C4-2B (cell line): Measurements from ENCODE around the gene TBC1D22A.

Experiments used
- H3K27ac ChIP-seq: fragments of 450-650 bp; 2 replicates; pipeline ENCODE4 v1.5.1; 2017
- ZFX ChIP-seq: fragments of 450-650 bp; IDR thresholded peaks from 2 replicates; pipeline ENCODE4 v1.6.1; 2017
- TF ChIP-seq, protein P1 (sequence below): fragments of 450-650 bp; conservative IDR thresholded peaks from 2 replicates; pipeline ENCODE4 v1.5.1; 2017; ENCODE audit warnings: mild to moderate bottlenecking

Gene TBC1D22A

DNA sequence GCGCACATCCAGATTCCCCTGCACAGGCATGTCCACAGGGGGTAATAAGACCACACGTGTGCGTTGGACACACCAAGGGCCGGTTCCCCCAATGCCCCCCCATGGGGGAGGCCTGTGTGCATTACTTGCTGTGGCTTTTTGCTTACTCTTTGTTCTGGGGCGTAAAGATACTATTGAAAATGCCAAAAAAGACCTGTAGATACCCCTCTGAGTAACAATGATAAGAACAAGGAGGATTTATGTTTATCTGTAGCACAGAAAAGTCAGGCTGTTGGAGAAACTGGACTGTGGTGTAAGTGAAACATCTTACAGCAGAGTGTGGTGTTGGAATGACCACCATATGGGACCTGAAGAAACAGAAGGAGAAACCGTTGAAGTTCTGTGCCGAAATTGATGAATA is 103.2 kb downstream of the TBC1D22A start:
- H3K27ac ChIP-seq: no peak overlapping the region
- TF ChIP-seq, protein P1, sequence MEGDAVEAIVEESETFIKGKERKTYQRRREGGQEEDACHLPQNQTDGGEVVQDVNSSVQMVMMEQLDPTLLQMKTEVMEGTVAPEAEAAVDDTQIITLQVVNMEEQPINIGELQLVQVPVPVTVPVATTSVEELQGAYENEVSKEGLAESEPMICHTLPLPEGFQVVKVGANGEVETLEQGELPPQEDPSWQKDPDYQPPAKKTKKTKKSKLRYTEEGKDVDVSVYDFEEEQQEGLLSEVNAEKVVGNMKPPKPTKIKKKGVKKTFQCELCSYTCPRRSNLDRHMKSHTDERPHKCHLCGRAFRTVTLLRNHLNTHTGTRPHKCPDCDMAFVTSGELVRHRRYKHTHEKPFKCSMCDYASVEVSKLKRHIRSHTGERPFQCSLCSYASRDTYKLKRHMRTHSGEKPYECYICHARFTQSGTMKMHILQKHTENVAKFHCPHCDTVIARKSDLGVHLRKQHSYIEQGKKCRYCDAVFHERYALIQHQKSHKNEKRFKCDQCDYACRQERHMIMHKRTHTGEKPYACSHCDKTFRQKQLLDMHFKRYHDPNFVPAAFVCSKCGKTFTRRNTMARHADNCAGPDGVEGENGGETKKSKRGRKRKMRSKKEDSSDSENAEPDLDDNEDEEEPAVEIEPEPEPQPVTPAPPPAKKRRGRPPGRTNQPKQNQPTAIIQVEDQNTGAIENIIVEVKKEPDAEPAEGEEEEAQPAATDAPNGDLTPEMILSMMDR: no peak
- no peak for TF ChIP-seq ZFX

DNA sequence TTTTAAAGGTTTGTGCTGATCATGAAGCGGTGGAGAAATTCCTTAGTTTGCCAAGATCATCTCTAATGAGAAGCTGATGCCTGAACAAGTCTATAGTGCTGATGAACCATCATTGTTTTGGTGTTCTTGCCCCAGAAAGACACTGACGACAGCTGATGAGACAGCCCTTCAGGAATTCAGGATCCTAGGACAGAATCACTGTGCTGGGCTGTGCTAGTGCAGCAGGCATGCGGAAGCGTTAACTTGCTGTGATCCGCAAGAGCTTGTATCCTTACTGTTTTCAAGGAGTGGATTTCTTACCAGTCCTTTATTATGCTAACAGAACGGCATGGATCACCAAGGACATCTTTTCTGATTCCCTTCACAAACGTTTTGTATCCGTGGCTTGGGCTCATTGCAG is 104.1 kb downstream of the TBC1D22A start:
- TF ChIP-seq ZFX: no peak
- no peak overlapping the region for H3K27ac ChIP-seq

DNA sequence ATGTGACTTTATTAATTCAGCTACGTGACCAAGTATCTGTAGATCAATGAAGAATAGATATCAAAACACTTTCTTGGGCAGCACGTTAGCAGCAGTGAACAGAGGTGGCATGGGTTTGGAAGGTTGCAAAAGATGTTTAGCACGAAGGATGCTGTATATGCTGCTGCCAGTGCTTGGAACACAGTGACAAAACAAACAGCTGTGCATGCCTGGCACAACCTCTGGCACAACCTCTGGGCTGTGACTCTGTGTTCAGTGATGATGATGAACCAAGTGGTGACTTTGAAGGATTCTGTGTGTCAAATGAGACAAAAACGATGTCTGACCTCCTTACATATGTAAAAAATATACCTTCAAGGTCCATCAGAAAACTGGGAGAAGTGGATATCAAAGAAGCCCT is 104.7 kb downstream of the TBC1D22A start:
- TF ChIP-seq, protein P1: no peak
- TF ChIP-seq ZFX: no peak
- H3K27ac ChIP-seq: no peak overlapping the region

DNA sequence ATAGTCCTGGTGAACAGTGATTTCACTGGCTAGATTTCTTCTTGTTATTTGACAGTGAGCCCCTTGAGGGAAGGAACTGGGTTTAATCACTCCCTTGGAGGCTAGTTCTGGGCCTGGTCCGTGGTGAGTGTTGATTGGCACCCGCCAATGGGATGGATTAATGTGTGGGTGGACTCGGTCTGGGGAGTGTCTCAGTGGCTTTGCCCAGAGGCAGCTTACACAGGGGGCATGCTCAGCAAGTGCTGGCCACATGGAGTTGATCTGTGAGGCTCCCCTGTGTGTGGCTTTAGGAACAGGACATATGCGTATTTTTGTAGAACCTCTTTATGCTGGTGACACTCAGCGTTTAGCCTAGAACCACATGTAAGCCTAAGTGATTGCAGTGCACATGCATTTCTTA is 106.9 kb downstream of the TBC1D22A start:
- H3K27ac ChIP-seq: no peak overlapping the region

DNA sequence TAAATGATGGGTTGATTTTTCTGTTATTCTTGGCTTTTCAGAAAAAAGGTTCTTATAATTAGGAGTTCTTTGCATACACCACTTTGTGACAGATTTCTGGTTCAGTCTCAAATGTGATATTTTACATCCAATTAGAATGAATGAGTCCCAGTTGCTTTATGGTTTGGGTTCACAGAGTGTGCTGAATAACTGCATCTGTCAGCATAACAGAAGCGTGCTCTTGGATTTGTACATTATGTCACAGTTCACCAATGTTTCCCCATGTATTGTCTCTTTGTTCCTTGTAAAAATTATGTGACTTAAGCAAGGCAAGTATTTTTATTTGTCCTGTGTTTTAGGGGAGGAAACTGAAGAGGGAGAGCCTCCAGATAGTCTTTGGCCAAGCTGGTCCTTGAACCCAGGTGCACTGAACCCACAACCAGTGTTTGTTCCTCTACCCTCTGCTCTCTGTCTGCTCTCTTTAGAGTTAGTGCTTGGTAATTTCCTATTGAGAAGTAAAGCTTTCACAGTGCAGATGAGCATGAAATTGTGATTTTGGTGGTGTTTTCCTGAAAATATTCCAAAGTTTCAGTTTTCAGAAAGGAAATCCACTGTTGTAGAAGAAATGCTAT is 107.5 kb downstream of the TBC1D22A start:
- no peak overlapping the region for H3K27ac ChIP-seq
- TF ChIP-seq, protein P1: no peak
- no peak for TF ChIP-seq ZFX

More for the DNA sequence above, 106.9 kb downstream of the TBC1D22A start:
- no peak for TF ChIP-seq ZFX
- TF ChIP-seq, protein P1: no peak

DNA sequence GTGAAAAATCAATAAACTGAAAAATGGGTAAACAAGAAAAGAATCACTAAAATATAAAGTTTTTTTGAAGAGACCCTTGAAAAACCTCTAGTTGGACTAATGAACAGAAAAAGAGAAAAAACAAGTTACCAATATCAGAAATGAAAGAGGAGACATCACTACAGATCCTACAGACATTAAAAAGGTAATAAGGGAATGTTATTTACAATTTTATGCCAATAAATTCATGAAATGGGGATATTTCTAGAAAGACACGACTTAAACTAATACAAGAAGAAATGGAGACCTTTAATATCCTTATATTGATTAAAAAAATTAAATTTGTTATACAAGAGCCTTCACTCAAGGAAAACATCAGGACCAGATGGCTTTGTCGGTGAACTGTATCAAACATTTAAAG is 109.4 kb downstream of the TBC1D22A start:
- TF ChIP-seq ZFX: no peak
- TF ChIP-seq, protein P1: no peak
- no peak overlapping the region for H3K27ac ChIP-seq

DNA sequence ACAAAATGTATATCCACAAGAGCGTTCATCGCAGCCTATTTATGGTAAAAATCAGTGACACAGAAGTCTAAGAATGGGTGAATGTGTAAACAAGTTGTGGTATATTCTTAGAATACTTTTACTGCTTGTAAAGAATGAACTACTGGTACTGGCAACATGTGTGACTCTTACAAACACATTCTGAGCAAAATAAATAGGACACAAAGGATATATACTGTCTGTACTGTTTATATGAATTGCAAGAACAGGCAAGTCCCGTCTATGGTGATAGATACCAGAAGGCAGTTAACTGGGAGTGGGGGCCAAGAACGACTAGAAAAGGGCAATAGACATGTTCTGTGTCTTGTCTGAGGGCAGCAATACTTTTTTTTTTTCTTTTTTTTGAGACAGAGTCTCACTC is 112.6 kb downstream of the TBC1D22A start:
- TF ChIP-seq, protein P1: no peak
- H3K27ac ChIP-seq: no peak overlapping the region

DNA sequence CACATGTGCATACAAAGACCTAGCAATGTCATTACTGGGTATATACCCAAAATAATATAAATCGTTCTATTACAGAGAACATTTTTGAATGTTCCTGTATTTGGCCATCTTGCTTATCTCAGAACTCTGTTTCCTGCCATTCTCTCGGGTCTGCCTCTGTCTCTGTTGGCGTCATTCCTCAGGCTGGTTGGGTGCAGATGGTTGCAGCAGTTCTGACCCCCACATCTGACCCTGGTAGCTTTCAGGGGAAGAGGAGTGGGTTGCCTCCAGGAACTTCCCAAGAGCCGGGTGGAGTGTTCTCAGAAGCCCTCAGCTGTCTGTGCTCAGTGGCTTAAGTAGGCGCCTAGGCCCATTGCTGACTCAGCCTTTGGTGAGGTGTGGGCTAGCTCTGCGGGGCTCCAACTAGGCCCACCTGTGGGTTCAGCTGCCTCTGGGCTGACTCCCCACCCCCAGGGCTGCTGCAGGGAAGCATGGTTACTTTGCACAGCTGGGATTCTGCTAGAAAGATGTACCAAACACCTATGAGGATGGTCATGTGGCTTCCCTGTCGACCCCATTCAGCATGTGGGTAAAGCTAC is 114.0 kb downstream of the TBC1D22A start:
- no peak for TF ChIP-seq ZFX
- TF ChIP-seq, protein P1: no peak

More for the DNA sequence above, 114.0 kb downstream of the TBC1D22A start:
- H3K27ac ChIP-seq: no peak overlapping the region
